SJCRH30 (cell line): Measurements from ENCODE around the gene SRP72. TPM values are rescaled to one million over a fixed set of nuclear protein-coding genes. Genes with fewer than 3 reads are reported as not detected.

Experiments
- DNase-seq, 2 experiments: peaks; one replicate each; pipeline ENCODE4 v3.0.0-alpha.2; 2015 to 2020
- H3K27ac ChIP-seq: fragments of 250-450 bp; sonication (Bioruptor Pico); 2 replicates; pipeline ENCODE4 v1.5.1; 2020; ENCODE audit warnings: mild to moderate bottlenecking, moderate library complexity
- H3K27me3 ChIP-seq: fragments of 250-450 bp; sonication (Bioruptor Pico); 2 replicates; pipeline ENCODE4 v1.5.1; 2020; ENCODE audit warnings: mild to moderate bottlenecking, moderate library complexity
- H3K36me3 ChIP-seq: fragments of 250-450 bp; sonication (Bioruptor Pico); 2 replicates; pipeline ENCODE4 v1.5.1; 2020; ENCODE audit warnings: mild to moderate bottlenecking, moderate library complexity
- H3K4me1 ChIP-seq: fragments of 250-450 bp; sonication (Bioruptor Pico); 2 replicates; pipeline ENCODE4 v1.5.1; 2020; ENCODE audit warnings: mild to moderate bottlenecking, moderate library complexity
- H3K4me3 ChIP-seq: fragments of 250-450 bp; sonication (Bioruptor Pico); 2 replicates; pipeline ENCODE4 v1.5.1; 2020; ENCODE audit warnings: mild to moderate bottlenecking, moderate library complexity
- H3K9me3 ChIP-seq: fragments of 250-450 bp; sonication (Bioruptor Pico); replicated peaks from 2 replicates; pipeline ENCODE4 v1.5.1; 2020; ENCODE audit warnings: mild to moderate bottlenecking, moderate library complexity
- total RNA-seq: library from RNA; depleted of rRNA; stranded (reverse); fragments of >200 nt; shearing (Covaris generic); gene quantifications from 2 replicates; pipeline ENCODE4 v1.2.3, GENCODE V29; 2014; rRNA removed

SRP72 gene
- total RNA-seq, result 115 and 133 TPM in 2 replicates

GRCh38 chr4:56467284-56468096, at the start of gene SRP72:
SRP72 (plus strand) TSS chr4:56467617; CDS start chr4:56467636, 19 bp downstream.
- peaks cover 34% of the 10 kb centered on the region for H3K36me3 ChIP-seq
- peak; percentile 91 to 93 for DNase-seq
- no peaks in the 10 kb centered on the region for H3K27me3 ChIP-seq
- no peaks in the 10 kb centered on the region for H3K9me3 ChIP-seq
- H3K4me3 ChIP-seq, result peak within 1 kb of the TSS; percentile 81
- peak within 1 kb of the TSS; percentile 68 for H3K27ac ChIP-seq
- H3K4me1 ChIP-seq, result peaks cover 4% of the 10 kb centered on the region; the same call in 1 of the 2 replicates

- H3K4me3 ChIP-seq, result no peak overlapping the region
These were observed 43.2 kb upstream of the SRP72 start for GRCh38 chr4:56424176-56424575.

GRCh38 chr4:56424697-56425514, 42.5 kb upstream of the SRP72 start:
- peak in 1 of 2 experiments; percentile 53 for DNase-seq
- H3K36me3 ChIP-seq, result peaks cover 5% of the 10 kb centered on the region; the same call in 1 of the 2 replicates

More at GRCh38 chr4:56424176-56424575, 43.2 kb upstream of the SRP72 start:
- no peaks in the 10 kb centered on the region for H3K4me1 ChIP-seq
- H3K27ac ChIP-seq, result no peak overlapping the region
- no peaks in the 10 kb centered on the region for H3K27me3 ChIP-seq
- no peaks in the 10 kb centered on the region for H3K9me3 ChIP-seq
- DNase-seq, result no peak
- peaks cover 5% of the 10 kb centered on the region; the same call in 1 of the 2 replicates for H3K36me3 ChIP-seq

GRCh38 chr4:56425518-56425917, 41.9 kb upstream of the SRP72 start:
- Histone ChIP-seq H3K36me3 (peaks cover 5% of the 10 kb centered on the region; the same call in 1 of the 2 replicates), H3K9me3 (no peaks in the 10 kb centered on the region), H3K4me1 (no peaks in the 10 kb centered on the region), H3K27me3 (no peaks in the 10 kb centered on the region), H3K4me3 (no peak overlapping the region), H3K27ac (no peak overlapping the region)
- DNase-seq, result no peak

More at GRCh38 chr4:56424697-56425514, 42.5 kb upstream of the SRP72 start:
- no peaks in the 10 kb centered on the region for H3K9me3 ChIP-seq
- H3K27ac ChIP-seq, result no peak overlapping the region
- no peaks in the 10 kb centered on the region for H3K27me3 ChIP-seq
- H3K4me3 ChIP-seq, result no peak overlapping the region
- no peaks in the 10 kb centered on the region for H3K4me1 ChIP-seq

GRCh38 chr4:56426273-56426672, 41.1 kb upstream of the SRP72 start:
- no peak for DNase-seq
- no peaks in the 10 kb centered on the region for H3K9me3 ChIP-seq
- H3K4me3 ChIP-seq, result no peak overlapping the region
- no peaks in the 10 kb centered on the region for H3K27me3 ChIP-seq
- H3K4me1 ChIP-seq, result no peaks in the 10 kb centered on the region
- H3K36me3 ChIP-seq, result peaks cover 5% of the 10 kb centered on the region; the same call in 1 of the 2 replicates
- no peak overlapping the region for H3K27ac ChIP-seq

- H3K4me3 ChIP-seq, result no peak overlapping the region
- H3K27me3 ChIP-seq, result no peaks in the 10 kb centered on the region
- H3K9me3 ChIP-seq, result no peaks in the 10 kb centered on the region
- no peaks in the 10 kb centered on the region for H3K4me1 ChIP-seq
- no peak overlapping the region for H3K27ac ChIP-seq
- peaks cover 5% of the 10 kb centered on the region; the same call in 1 of the 2 replicates for H3K36me3 ChIP-seq
- no peak for DNase-seq
These were observed 40.2 kb upstream of the SRP72 start for GRCh38 chr4:56427179-56427578.

GRCh38 chr4:56430203-56430602, 37.2 kb upstream of the SRP72 start:
- no peak overlapping the region for H3K27ac ChIP-seq
- H3K27me3 ChIP-seq, result no peaks in the 10 kb centered on the region
- H3K4me1 ChIP-seq, result no peaks in the 10 kb centered on the region
- DNase-seq, result no peak
- H3K36me3 ChIP-seq, result peaks cover 5% of the 10 kb centered on the region; the same call in 1 of the 2 replicates
- no peaks in the 10 kb centered on the region for H3K9me3 ChIP-seq
- no peak overlapping the region for H3K4me3 ChIP-seq

- H3K36me3 ChIP-seq, result no peaks in the 10 kb centered on the region
- no peak overlapping the region for H3K4me3 ChIP-seq
- H3K4me1 ChIP-seq, result no peaks in the 10 kb centered on the region
- H3K9me3 ChIP-seq, result no peaks in the 10 kb centered on the region
- H3K27me3 ChIP-seq, result no peaks in the 10 kb centered on the region
- H3K27ac ChIP-seq, result no peak overlapping the region
- no peak for DNase-seq
These were observed 34.1 kb upstream of the SRP72 start for GRCh38 chr4:56433280-56433679.

- peak; percentile 86 for DNase-seq
- peak overlapping the region; percentile 82 for H3K4me3 ChIP-seq
- H3K27ac ChIP-seq, result peak overlapping the region; percentile 93
- 0 out of 2 replicates have a peak, but pooled peaks cover 3% of the 10 kb centered on the region for H3K36me3 ChIP-seq
- H3K9me3 ChIP-seq, result no peaks in the 10 kb centered on the region
- H3K4me1 ChIP-seq, result no peaks in the 10 kb centered on the region
- H3K27me3 ChIP-seq, result no peaks in the 10 kb centered on the region
These were observed 32.7 kb upstream of the SRP72 start for GRCh38 chr4:56434599-56435139.

GRCh38 chr4:56435140-56435926, 32.1 kb upstream of the SRP72 start, which contains the start of gene PPAT:
PPAT (minus strand) TSS chr4:56435615; CDS start chr4:56435477, 138 bp downstream.
- H3K9me3 ChIP-seq, result no peaks in the 10 kb centered on the region
- H3K4me3 ChIP-seq, result peak within 1 kb of the TSS; percentile 82
- peak within 1 kb of the TSS; percentile 93 for H3K27ac ChIP-seq
- H3K36me3 ChIP-seq, result peaks cover 6% of the 10 kb centered on the region
- no peaks in the 10 kb centered on the region for H3K4me1 ChIP-seq
- H3K27me3 ChIP-seq, result no peaks in the 10 kb centered on the region
- peak; percentile 99 for DNase-seq

GRCh38 chr4:56438766-56439165, 28.7 kb upstream of the SRP72 start:
- Histone ChIP-seq H3K4me3 (no peak overlapping the region), H3K36me3 (peaks cover 40% of the 10 kb centered on the region), H3K4me1 (no peaks in the 10 kb centered on the region), H3K9me3 (no peaks in the 10 kb centered on the region), H3K27ac (no peak overlapping the region), H3K27me3 (no peaks in the 10 kb centered on the region)
- no peak for DNase-seq

GRCh38 chr4:56440983-56441382, 26.4 kb upstream of the SRP72 start:
- no peaks in the 10 kb centered on the region for H3K27me3 ChIP-seq
- peaks cover 62% of the 10 kb centered on the region for H3K36me3 ChIP-seq
- no peak overlapping the region for H3K27ac ChIP-seq
- no peaks in the 10 kb centered on the region for H3K9me3 ChIP-seq
- H3K4me3 ChIP-seq, result no peak overlapping the region
- H3K4me1 ChIP-seq, result no peaks in the 10 kb centered on the region
- no peak for DNase-seq

GRCh38 chr4:56444719-56445118, 22.7 kb upstream of the SRP72 start:
- H3K4me3 ChIP-seq, result no peak overlapping the region
- H3K9me3 ChIP-seq, result no peaks in the 10 kb centered on the region
- H3K27ac ChIP-seq, result no peak overlapping the region
- no peaks in the 10 kb centered on the region for H3K4me1 ChIP-seq
- no peaks in the 10 kb centered on the region for H3K27me3 ChIP-seq
- DNase-seq, result no peak
- H3K36me3 ChIP-seq, result peaks cover 97% of the 10 kb centered on the region

GRCh38 chr4:56445699-56446098, 21.7 kb upstream of the SRP72 start:
- Histone ChIP-seq H3K27ac (no peak overlapping the region), H3K9me3 (no peaks in the 10 kb centered on the region), H3K4me1 (no peaks in the 10 kb centered on the region), H3K36me3 (peaks cover 100% of the 10 kb centered on the region), H3K4me3 (no peak overlapping the region), H3K27me3 (no peaks in the 10 kb centered on the region)
- DNase-seq, result no peak
